BJ (cell line): Measurements from ENCODE around the gene PGAM1. TPM values are rescaled to one million over a fixed set of nuclear protein-coding genes. Genes with fewer than 3 reads are reported as not detected.
"Not testable (repeated sequence)": the region's sequence is repeated elsewhere in the genome, so short reads cannot be mapped to it uniquely, and the experiment has no call there.

Experiments
- CTCF ChIA-PET: fragments of 350-600 bp; formaldehyde crosslinking; extraction: SDS; loops from one replicate; lab custom pipeline; 2021; ENCODE audit warnings: antibody characterized with exemption, inconsistent platforms; lab: Yijun Ruan, JAX
- POLR2A ChIA-PET: fragments of 300-600 bp; sonication (Branson Sonifier 250); formaldehyde crosslinking; extraction: SDS; loops from one replicate; lab custom pipeline; 2021; ENCODE audit warnings: antibody characterized with exemption; lab: Charles Lee
- DNase-seq: peaks from one replicate; pipeline ENCODE4 v3.0.0-alpha.2; 2011; ENCODE audit warnings: low read depth
- H3K27me3 ChIP-seq: 2 replicates; pipeline ENCODE4 v1.6.0; 2011; ENCODE audit warnings: low read length; ENCODE audit not compliant: control insufficient read depth, insufficient read depth
- H3K36me3 ChIP-seq: 2 replicates; pipeline ENCODE4 v1.5.1; 2011; ENCODE audit warnings: low read length; ENCODE audit not compliant: control insufficient read depth, insufficient read depth
- H3K4me3 ChIP-seq: 2 replicates; pipeline ENCODE4 v1.5.1; 2011; ENCODE audit warnings: low read depth, mild to moderate bottlenecking, control low read depth, low read length
- polyA plus RNA-seq: library from polyadenylated mRNA; depleted of rRNA; stranded (reverse); fragments of >200 nt; gene quantifications from 2 replicates; pipeline ENCODE4 v1.2.3, GENCODE V29; 2011
- TF ChIP-seq, protein P1 (sequence below): IDR thresholded peaks from 2 replicates; pipeline ENCODE4 v1.5.1; 2011; ENCODE audit warnings: low read depth, mild to moderate bottlenecking, control low read depth, inconsistent platforms, low read length, moderate library complexity; ENCODE audit not compliant: insufficient read depth

The PGAM1 gene
- polyA plus RNA-seq, 1 experiment, result 710 TPM

DNA sequence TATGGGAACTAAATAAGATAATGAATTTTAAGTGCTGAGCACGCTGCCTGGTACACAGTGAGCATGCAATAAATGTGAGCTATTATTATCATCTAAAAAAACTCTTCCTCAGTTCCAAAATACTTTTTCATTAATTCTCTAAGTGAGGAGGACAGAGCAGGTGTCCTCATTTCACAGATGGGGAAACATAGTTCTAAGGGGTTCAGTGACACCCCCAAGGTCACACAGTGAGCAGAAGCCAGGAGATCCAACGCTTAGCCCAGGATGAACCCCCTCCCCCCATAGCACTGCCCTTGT is 18.1 kb upstream of the PGAM1 start:
- no peak for DNase-seq
- CTCF ChIA-PET, result interaction anchor here (0.5 to 8.2 kb wide), 5 partner anchors 13 to 200 kb away, joined by 3 to 62 read pairs (median 12); no protein-coding TSS in a partner anchor

DNA sequence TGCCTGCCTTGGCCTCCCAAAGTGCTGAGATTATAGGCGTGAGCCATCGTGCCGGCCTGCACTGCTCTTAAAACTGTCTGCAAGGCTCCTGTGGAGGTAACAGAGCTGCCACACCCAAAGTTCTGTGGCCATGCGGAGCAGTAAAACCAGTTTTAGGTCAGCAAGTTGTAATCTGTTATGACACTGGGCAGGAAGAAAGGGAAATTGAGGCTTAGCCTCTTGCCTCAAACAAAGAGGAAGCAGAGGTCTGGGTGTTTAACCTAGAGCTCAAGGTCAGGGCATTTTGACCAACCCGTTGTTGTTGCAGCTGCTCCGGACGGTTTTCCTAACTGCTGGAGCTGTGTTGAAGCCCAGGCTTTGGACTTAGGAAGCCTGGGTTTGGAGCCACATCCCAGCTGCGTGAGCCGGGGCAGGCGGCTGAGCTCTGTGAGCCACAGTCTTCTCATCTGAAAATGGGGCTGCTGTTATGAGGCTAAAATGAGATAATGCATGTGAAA is 17.4 kb upstream of the PGAM1 start:
- DNase-seq, result no peak
- no peak overlapping the region for H3K4me3 ChIP-seq
- TF ChIP-seq, protein P1, sequence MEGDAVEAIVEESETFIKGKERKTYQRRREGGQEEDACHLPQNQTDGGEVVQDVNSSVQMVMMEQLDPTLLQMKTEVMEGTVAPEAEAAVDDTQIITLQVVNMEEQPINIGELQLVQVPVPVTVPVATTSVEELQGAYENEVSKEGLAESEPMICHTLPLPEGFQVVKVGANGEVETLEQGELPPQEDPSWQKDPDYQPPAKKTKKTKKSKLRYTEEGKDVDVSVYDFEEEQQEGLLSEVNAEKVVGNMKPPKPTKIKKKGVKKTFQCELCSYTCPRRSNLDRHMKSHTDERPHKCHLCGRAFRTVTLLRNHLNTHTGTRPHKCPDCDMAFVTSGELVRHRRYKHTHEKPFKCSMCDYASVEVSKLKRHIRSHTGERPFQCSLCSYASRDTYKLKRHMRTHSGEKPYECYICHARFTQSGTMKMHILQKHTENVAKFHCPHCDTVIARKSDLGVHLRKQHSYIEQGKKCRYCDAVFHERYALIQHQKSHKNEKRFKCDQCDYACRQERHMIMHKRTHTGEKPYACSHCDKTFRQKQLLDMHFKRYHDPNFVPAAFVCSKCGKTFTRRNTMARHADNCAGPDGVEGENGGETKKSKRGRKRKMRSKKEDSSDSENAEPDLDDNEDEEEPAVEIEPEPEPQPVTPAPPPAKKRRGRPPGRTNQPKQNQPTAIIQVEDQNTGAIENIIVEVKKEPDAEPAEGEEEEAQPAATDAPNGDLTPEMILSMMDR, result no peak
- POLR2A ChIA-PET, result no interaction called here
- CTCF ChIA-PET, result interaction anchor here (0.8 to 8.2 kb wide), 5 partner anchors 9 to 202 kb away, joined by 3 to 62 read pairs (median 3); no protein-coding TSS in a partner anchor
- no peaks in the 10 kb centered on the region for H3K36me3 ChIP-seq
- no peaks in the 10 kb centered on the region for H3K27me3 ChIP-seq

More for the DNA sequence above, 18.1 kb upstream of the PGAM1 start:
- no peaks in the 10 kb centered on the region for H3K36me3 ChIP-seq
- POLR2A ChIA-PET, result no interaction called here
- no peak overlapping the region for H3K4me3 ChIP-seq
- H3K27me3 ChIP-seq, result no peaks in the 10 kb centered on the region
- TF ChIP-seq, protein P1, result no peak

DNA sequence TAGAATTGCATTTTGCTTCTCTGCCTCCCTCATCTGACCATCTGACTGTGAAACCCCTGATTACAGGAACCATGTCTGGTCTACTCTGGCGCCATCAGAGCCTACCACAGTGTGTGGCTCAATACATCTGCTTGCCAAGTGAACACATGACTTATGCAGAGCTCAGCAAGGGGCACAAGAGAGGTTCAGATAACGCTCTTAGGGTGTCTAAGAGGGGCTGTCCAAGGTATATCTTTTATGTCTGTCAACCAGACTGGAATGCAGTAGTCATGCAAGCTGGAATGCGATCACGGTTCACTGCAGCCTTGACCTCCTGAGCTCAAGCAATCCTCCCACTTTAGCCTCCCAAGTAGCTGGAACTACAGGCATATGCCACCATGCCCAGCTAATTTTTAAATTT is 14.6 kb upstream of the PGAM1 start:
- no peak overlapping the region for H3K4me3 ChIP-seq
- POLR2A ChIA-PET, result no interaction called here
- CTCF ChIA-PET, result interaction anchor here (8.2 kb wide), 1 partner anchor 9 kb away, joined by 62 read pairs; no protein-coding TSS in a partner anchor
- H3K27me3 ChIP-seq, result no peaks in the 10 kb centered on the region
- no peak for DNase-seq
- no peaks in the 10 kb centered on the region for H3K36me3 ChIP-seq
- TF ChIP-seq, protein P1, result no peak

DNA sequence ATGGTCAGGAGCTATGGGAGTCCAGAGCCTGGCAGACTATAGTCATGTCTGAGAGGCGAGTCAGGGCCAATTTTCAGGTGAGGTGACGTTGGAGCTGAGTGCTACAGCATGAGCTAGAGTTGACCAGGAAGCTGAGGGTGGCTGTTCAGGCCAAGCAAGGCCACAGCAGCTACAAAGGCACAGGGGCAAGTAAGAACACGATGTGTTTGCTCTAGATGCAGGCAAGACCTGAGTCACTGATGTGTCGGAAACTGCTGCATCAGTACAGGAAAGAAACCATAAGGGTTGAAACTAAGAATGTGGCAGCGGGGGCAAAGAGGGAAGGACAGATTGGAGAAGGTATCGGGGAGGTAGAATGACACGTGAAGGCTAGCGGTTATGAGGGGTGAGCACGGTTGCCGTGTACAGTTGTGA is 13.1 kb upstream of the PGAM1 start:
- TF ChIP-seq, protein P1, result no peak
- no peaks in the 10 kb centered on the region for H3K27me3 ChIP-seq
- no peak for DNase-seq
- ChIA-PET CTCF (interaction anchor here (8.2 kb wide), 1 partner anchor 8 kb away, joined by 62 read pairs; no protein-coding TSS in a partner anchor), POLR2A (no interaction called here)
- H3K4me3 ChIP-seq, result no peak overlapping the region
- no peaks in the 10 kb centered on the region for H3K36me3 ChIP-seq

DNA sequence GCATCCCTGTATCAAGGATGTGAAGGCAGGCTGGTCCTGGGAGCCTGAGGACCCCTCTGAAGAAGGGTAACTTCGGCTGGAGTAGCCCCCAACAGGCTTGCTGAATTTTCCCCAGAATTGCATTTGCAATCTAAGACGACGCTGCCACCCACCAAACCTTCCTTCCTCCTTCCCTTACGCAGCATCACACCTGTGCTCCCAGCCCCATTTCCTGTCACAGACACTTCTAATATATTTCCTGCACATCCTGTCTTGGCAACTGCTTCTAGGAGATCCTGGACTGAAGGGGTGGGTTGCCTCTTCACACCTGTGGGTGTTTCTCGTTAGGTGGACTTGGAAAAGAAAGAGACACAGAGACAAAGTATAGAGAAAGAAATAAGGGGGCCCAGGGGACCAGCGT is 9.4 kb upstream of the PGAM1 start:
- no peaks in the 10 kb centered on the region for H3K36me3 ChIP-seq
- DNase-seq, result no peak
- ChIA-PET POLR2A (no interaction called here), CTCF (no interaction called here)
- no peaks in the 10 kb centered on the region for H3K27me3 ChIP-seq
- H3K4me3 ChIP-seq, result no peak overlapping the region
- TF ChIP-seq, protein P1, result no peak

DNA sequence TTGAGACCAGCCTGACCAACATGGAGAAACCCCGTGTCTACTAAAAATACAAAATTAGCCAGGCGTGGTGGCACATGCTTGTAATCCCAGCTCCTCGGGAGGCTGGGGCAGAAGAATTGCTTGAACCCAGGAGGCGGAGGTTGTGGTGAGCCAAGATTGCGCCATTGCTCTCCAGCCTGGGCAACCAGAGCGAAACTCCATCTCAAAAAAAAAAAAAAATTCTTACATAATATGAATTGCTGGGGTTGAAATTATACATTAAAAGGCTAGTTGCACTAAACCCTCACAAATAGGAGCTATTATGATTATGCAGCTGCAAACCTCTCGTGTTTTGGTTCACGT is 2.3 kb upstream of the PGAM1 start:
- not testable (repeated sequence) for H3K4me3 ChIP-seq, H3K27me3 ChIP-seq, DNase-seq, H3K36me3 ChIP-seq
- ChIA-PET CTCF (interaction anchor here (0.6 to 6.6 kb wide), 3 partner anchors 14 to 302 kb away, joined by 3 to 62 read pairs (median 4); no protein-coding TSS in a partner anchor), POLR2A (interaction anchor here (0.6 kb wide), 1 partner anchor 29 kb away, joined by 7 read pairs; no protein-coding TSS in a partner anchor)
